HCT116 (cell line): ENCODE results near the gene CAPN15. TPM values are rescaled to one million over a fixed set of nuclear protein-coding genes. Genes with fewer than 3 reads are reported as not detected.
A peak's percentile ranks its signal among the peaks of the same experiment; 100 is the strongest.

Experiments
- ATAC-seq: fragments of 200-7000 bp; cut with Tn5 transposase; 2 replicates; pipeline ENCODE4 v1.9.1; 2020; ENCODE audit warnings: mild to moderate bottlenecking, moderate library complexity
- BruUV-seq: library from RNA; stranded (reverse); fragments of 400-500 nt; replicated peaks from 2 replicates; lab custom pipeline; 2021; lab: Mats Ljungman, UMichigan
- CTCF ChIA-PET: fragments of 300-600 bp; sonication (Branson Sonifier 250); formaldehyde crosslinking; loops from one replicate; lab custom pipeline; 2021; ENCODE audit warnings: antibody characterized with exemption; lab: Charles Lee
- POLR2A ChIA-PET: fragments of 300-600, 350-600 bp; sonication (Branson Sonifier 250); formaldehyde crosslinking; loops from one replicate; lab custom pipeline; 2021; ENCODE audit warnings: antibody characterized with exemption; lab: Charles Lee
- RAD21 ChIA-PET, 2 experiments: fragments of 300-600 bp; sonication (Branson Sonifier 250); formaldehyde crosslinking; loops; one replicate each; lab custom pipeline; 2023; ENCODE audit warnings: low total read pairs in 2 of 2; ENCODE audit not compliant: uncharacterized antibody in 2 of 2, unreplicated experiment in 2 of 2, low non-redundant PET in 1 of 2; lab: Charles Lee
- DNase-seq: peaks from one replicate; pipeline ENCODE4 v3.0.0-alpha.2; 2010; ENCODE audit warnings: low read depth, low spot score
- H2AFZ ChIP-seq: fragments of 200-600 bp; shearing (Covaris generic), sonication (generic); 2 replicates; pipeline ENCODE4 v1.6.1; 2017; ENCODE audit warnings: low read depth, mixed run types, mixed read lengths, antibody characterized with exemption, low read length; ENCODE audit not compliant: poor library complexity, severe bottlenecking
- H3K27ac ChIP-seq: 2 replicates; pipeline ENCODE4 v1.5.1; 2012; ENCODE audit warnings: low read depth, low read length
- H3K27me3 ChIP-seq: fragments of 200-600 bp; sonication (generic); 2 replicates; pipeline ENCODE4 v1.6.1; 2016; ENCODE audit warnings: mixed run types, low read length, mixed read lengths; ENCODE audit not compliant: insufficient read depth
- H3K36me3 ChIP-seq, 2 experiments: fragments of 200-500 bp in 1 of 2; fragments of 200-600 bp in 1 of 2; sonication (Bioruptor generic) in 1 of 2; sonication (generic) in 1 of 2; 2 replicates each; pipeline versions ENCODE4 v1.5.1 to v1.6.1; 2014 to 2016; ENCODE audit warnings: low read length in 2 of 2, inconsistent platforms in 1 of 2, mixed read lengths in 1 of 2, mixed run types in 1 of 2; ENCODE audit not compliant: insufficient read depth in 2 of 2, control insufficient read depth in 1 of 2
- H3K4me1 ChIP-seq, 2 experiments: fragments of 200-600 bp in 1 of 2; sonication (generic) in 1 of 2; 2 replicates each; pipeline versions ENCODE4 v1.5.1 to v1.6.1; 2012 to 2017; ENCODE audit warnings: low read length in 2 of 2, inconsistent platforms in 1 of 2, mild to moderate bottlenecking in 1 of 2, mixed read lengths in 1 of 2, mixed run types in 1 of 2, moderate library complexity in 1 of 2; ENCODE audit not compliant: insufficient read depth in 2 of 2, control insufficient read depth in 1 of 2
- H3K4me2 ChIP-seq: fragments of 200-600 bp; sonication (generic); 2 replicates; pipeline ENCODE4 v1.6.1; 2017; ENCODE audit warnings: mixed run types, low read length, mixed read lengths
- H3K4me3 ChIP-seq, 2 experiments: fragments of 200-600 bp in 1 of 2; sonication (generic) in 1 of 2; replicated peaks in 1 of 2; 2 replicates each; pipeline ENCODE4 v1.5.1; 2011 to 2016; ENCODE audit warnings: low read length in 2 of 2, control low read depth in 1 of 2, low read depth in 1 of 2, mild to moderate bottlenecking in 1 of 2, mixed read lengths in 1 of 2, mixed run types in 1 of 2
- H3K79me2 ChIP-seq: fragments of 200-600 bp; sonication (generic); 2 replicates; pipeline ENCODE4 v1.6.1; 2017; ENCODE audit warnings: mild to moderate bottlenecking, mixed run types, low read length, moderate library complexity, mixed read lengths; ENCODE audit not compliant: insufficient read depth
- H3K9ac ChIP-seq: fragments of 200-600 bp; sonication (generic); 2 replicates; pipeline ENCODE4 v1.6.1; 2016; ENCODE audit warnings: low read length, mixed read lengths
- H3K9me2 ChIP-seq: fragments of 200-600 bp; sonication (generic), shearing (Covaris generic); 2 replicates; pipeline ENCODE4 v1.6.1; 2017; ENCODE audit warnings: mixed run types, mild to moderate bottlenecking, moderate library complexity; ENCODE audit not compliant: insufficient read depth
- H3K9me3 ChIP-seq, 2 experiments: fragments of 200-500 bp in 1 of 2; fragments of 200-600 bp in 1 of 2; sonication (Bioruptor generic) in 1 of 2; sonication (generic) in 1 of 2; 2 replicates each; pipeline ENCODE4 v1.6.1; 2014 to 2017; ENCODE audit warnings: low read length in 2 of 2, mixed read lengths in 2 of 2, inconsistent platforms in 1 of 2, low read depth in 1 of 2, mild to moderate bottlenecking in 1 of 2, mixed run types in 1 of 2, moderate library complexity in 1 of 2; ENCODE audit not compliant: control insufficient read depth in 1 of 2, insufficient read depth in 1 of 2
- H4K20me1 ChIP-seq: fragments of 200-600 bp; sonication (generic), shearing (Covaris generic); 2 replicates; pipeline ENCODE4 v1.6.1; 2017; ENCODE audit warnings: mixed run types, mild to moderate bottlenecking, moderate library complexity; ENCODE audit not compliant: insufficient read depth
- CTCF ChIP-seq, 3 experiments: fragments of 200-600 bp in 1 of 3; sonication (generic) in 1 of 3; IDR thresholded peaks in 2 of 3; conservative IDR thresholded peaks in 1 of 3; 2 replicates each; pipeline ENCODE4 v1.5.1; 2012 to 2017; ENCODE audit warnings: low read depth in 2 of 3, low read length in 2 of 3, antibody characterized with exemption in 1 of 3, borderline replicate concordance in 1 of 3, control low read depth in 1 of 3, mild to moderate bottlenecking in 1 of 3, mixed read lengths in 1 of 3, mixed run types in 1 of 3, moderate library complexity in 1 of 3; ENCODE audit not compliant: insufficient read depth in 1 of 3
- ELF1 ChIP-seq: IDR thresholded peaks from 2 replicates; pipeline ENCODE4 v1.6.1; 2012; ENCODE audit warnings: low read depth, borderline replicate concordance
- FOSL1 ChIP-seq: IDR thresholded peaks from 2 replicates; pipeline ENCODE4 v1.6.1; 2012; ENCODE audit warnings: low read depth
- JUND ChIP-seq: IDR thresholded peaks from 2 replicates; pipeline ENCODE4 v1.6.1; 2012
- MAX ChIP-seq: IDR thresholded peaks from 2 replicates; pipeline ENCODE4 v1.6.1; 2012
- RAD21 ChIP-seq: IDR thresholded peaks from 2 replicates; pipeline ENCODE4 v1.6.1; 2012; ENCODE audit warnings: low read depth, mild to moderate bottlenecking
- SIN3A ChIP-seq: IDR thresholded peaks from 2 replicates; pipeline ENCODE4 v1.6.1; 2012; ENCODE audit warnings: low read depth
- SP1 ChIP-seq: IDR thresholded peaks from 2 replicates; pipeline ENCODE4 v1.6.1; 2012; ENCODE audit warnings: low read depth
- ZBTB33 ChIP-seq: IDR thresholded peaks from 2 replicates; pipeline ENCODE4 v1.6.1; 2011; ENCODE audit warnings: mild to moderate bottlenecking, low read length, moderate library complexity; ENCODE audit not compliant: insufficient replicate concordance; ENCODE audit errors: extremely low read depth
- ZFX ChIP-seq: fragments of 450-650 bp; IDR thresholded peaks from 2 replicates; pipeline ENCODE4 v1.6.1; 2017
- intact Hi-C: fragments of 100-400 bp; cut with micrococcal nuclease; formaldehyde crosslinking; loops from 2 replicates; pipeline ENCODE4 v1.10.0; 2022
- total RNA-seq: library from RNA; stranded (reverse); gene quantifications from one replicate; pipeline ENCODE4 v1.2.1, GENCODE V29; 2021; ENCODE audit not compliant: unreplicated experiment

CAPN15 gene
- total RNA-seq, 1 experiment from 2014 or later, result 39.0 TPM

- H3K4me2 ChIP-seq, result peak overlapping the region; percentile 70
- TF ChIP-seq CTCF (IDR thresholded peaks at IDR 0.05 in 2 of 3, conservative IDR thresholded peaks at IDR 0.05 in 1 of 3; ENCODE audit: borderline replicate concordance in 1 of 3, insufficient read depth in 1 of 3, low read depth in 2 of 3, low read length in 2 of 3) (no peak), SIN3A (peak; percentile 50; the same call in 1 of the 2 replicates), ELF1 (no peak), RAD21 (no peak), ZBTB33 (no peak), JUND (peak; percentile 71), MAX (peak; percentile 62; the same call in 1 of the 2 replicates), ZFX (no peak), SP1 (peak; percentile 54), FOSL1 (peak; percentile 64)
- H2AFZ ChIP-seq, result no peak overlapping the region
- CTCF ChIA-PET, result interaction anchor here (1.0 to 1.1 kb wide), 2 partner anchors 14 to 55 kb away, joined by 3 to 4 read pairs; no protein-coding TSS in a partner anchor
- no peaks in the 10 kb centered on the region for H4K20me1 ChIP-seq
- BruUV-seq, result no TSS peak
- DNase-seq (no peak), ATAC-seq (0 out of 2 replicates have a peak, but pooled peaks have one; percentile 7)
- peak overlapping the region; percentile 36 for H3K9ac ChIP-seq
- peak overlapping the region; percentile 76 for H3K27ac ChIP-seq
- H3K27me3 ChIP-seq, result no peaks in the 10 kb centered on the region
- peaks cover 25% of the 10 kb centered on the region; the same call in 1 of the 2 replicates for H3K79me2 ChIP-seq
- no peaks in the 10 kb centered on the region for H3K36me3 ChIP-seq
- H3K4me3 ChIP-seq, result peak overlapping the region in 1 of 2 experiments; percentile 13; a peak in 1 of 4 replicates
- peaks cover 30 to 35% of the 10 kb centered on the region in 2 experiments for H3K4me1 ChIP-seq
- POLR2A ChIA-PET, result no interaction called here
- intact Hi-C loops, result loop anchor here (5.0 kb wide), 1 partner anchor 34 kb away; no protein-coding TSS in a partner anchor
- RAD21 ChIA-PET, result no interaction called here
- no peaks in the 10 kb centered on the region for H3K9me2 ChIP-seq
- H3K9me3 ChIP-seq, result no peaks in the 10 kb centered on the region
These were observed 65.9 kb downstream of the CAPN15 start for GRCh38 chr16:593406-593805.
